GM12873 (cell line): ENCODE data around the gene FAM229A.

Experiments used
- TF ChIP-seq, protein P1 (sequence below): IDR thresholded peaks from 2 replicates; pipeline ENCODE4 v1.5.1; 2012; ENCODE audit warnings: low read depth, mild to moderate bottlenecking, moderate library complexity, low read length, control low read depth; ENCODE audit not compliant: insufficient read depth; ENCODE audit errors: missing control alignments

Gene FAM229A

DNA sequence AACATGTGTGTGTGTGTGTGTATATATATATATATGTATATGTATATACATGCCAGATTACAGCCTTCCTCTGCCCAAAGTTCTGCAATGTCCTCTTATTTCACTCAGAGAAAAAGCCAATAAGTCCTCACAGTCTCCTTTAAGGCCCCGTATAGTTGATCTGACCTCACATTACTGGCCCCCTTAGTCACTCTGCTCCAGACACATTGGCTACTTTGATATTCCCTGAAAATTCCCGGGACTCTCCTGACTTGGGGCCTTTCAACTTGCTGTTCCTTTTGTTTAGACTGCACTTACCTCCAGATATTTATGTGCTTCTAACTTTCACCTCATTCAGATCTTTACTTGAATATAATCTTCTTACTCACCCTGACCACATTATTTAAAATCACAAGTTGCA, 36.1 kb upstream of the FAM229A start:
- TF ChIP-seq, protein P1, sequence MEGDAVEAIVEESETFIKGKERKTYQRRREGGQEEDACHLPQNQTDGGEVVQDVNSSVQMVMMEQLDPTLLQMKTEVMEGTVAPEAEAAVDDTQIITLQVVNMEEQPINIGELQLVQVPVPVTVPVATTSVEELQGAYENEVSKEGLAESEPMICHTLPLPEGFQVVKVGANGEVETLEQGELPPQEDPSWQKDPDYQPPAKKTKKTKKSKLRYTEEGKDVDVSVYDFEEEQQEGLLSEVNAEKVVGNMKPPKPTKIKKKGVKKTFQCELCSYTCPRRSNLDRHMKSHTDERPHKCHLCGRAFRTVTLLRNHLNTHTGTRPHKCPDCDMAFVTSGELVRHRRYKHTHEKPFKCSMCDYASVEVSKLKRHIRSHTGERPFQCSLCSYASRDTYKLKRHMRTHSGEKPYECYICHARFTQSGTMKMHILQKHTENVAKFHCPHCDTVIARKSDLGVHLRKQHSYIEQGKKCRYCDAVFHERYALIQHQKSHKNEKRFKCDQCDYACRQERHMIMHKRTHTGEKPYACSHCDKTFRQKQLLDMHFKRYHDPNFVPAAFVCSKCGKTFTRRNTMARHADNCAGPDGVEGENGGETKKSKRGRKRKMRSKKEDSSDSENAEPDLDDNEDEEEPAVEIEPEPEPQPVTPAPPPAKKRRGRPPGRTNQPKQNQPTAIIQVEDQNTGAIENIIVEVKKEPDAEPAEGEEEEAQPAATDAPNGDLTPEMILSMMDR = no peak

DNA sequence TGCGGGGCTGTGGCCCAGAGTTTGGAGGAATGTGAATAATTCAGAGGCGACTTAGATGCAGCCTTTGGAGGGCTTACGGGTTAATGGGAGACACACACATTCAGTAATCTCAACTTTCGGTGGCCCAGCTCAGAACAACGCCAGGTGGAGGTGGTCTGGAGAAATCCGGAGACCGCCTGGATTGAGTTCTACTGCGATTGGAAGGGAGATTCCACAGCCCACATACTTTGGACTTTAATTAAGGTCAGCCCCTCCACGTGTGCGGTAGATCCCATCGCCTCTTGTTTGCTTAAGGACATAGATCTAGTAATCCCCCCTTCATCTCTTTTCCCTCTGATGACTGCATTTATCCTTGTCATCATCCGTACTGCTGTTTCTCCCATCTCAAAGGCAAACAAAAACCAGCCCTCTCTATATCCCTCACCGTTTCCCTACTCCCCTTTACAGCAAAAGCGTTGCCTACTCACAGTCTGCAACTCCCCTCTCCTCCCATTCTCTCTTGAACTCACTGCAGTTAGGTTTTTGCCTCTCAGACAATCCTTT, 32.7 kb upstream of the FAM229A start:
- TF ChIP-seq, protein P1 = no peak

DNA sequence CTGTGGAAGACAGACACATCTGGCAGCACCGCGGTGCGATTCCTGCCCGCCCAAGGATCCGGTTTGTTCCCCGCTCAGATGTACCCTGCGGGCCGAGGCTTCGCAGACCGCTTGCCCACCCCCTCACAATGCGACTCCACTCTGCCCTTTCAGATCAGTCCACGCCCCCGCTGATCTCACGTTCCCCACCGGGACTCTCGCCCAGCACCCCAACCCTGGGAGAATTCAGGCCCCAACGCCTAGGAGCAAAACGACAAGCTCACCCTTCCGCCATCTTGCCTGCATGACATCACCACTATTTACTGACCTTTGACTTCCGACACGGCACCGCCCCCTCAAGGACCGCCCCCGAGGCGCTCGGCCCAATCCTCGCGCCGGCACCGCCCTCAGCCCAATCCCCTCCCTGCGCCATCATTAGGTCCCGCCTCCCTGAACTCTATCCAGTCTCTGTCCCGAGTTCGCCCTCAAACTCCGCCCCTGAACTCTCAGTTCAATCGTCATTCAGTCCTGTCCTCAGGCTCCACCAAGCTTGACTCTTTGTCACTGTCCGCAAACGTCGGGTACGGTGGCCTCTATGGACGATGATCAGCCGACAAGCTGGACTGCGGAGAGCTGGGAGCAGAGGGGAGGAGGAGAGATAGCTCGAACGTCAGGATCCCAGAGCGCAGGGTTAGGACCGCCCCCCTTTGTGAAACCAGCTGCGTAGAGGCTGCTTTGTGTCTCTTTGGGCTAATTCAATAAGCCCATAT, 32.0 kb upstream of the FAM229A start, which contains the start of gene BSDC1:
Gene BSDC1, minus strand, starts transcription at position 301 of the 749 bp plus-strand sequence. Its CDS starts 27 bp downstream, at position 274.
- TF ChIP-seq, protein P1 = no peak

DNA sequence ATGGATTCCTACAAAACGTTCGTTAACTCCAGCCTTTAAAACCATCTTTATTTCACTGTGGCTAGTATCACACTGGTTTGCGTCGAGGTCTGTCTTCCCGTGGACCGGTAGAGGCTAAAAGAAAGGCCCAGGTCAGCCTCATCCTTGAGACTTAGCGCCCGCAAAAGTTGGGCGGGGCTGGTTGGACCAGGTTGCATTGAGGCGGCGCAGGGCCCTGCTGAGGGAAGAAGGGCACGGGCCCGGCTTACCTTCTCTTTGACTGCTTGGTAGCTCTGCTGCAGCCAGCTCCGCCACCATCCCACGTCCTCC, 31.5 kb upstream of the FAM229A start:
- TF ChIP-seq, protein P1 = no peak

DNA sequence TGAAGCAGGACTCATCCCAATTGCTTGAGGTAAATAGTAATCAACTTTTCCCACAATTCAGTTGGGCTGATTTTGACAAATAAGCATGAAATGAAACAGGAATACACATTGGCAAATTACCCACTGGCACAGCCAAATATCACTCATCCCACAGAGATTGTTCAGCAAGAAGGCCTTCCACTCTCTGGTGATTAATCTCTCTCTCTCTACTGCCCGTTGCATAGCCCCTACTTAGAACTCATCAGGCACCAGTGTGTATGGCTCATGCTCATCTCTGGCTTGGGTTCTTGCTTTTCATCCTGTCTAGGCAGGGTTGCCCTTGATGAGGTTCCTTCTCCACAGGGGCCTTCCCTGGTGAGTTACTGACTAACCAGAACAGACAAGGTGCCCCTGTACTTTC, 30.9 kb upstream of the FAM229A start:
- TF ChIP-seq, protein P1 = no peak

DNA sequence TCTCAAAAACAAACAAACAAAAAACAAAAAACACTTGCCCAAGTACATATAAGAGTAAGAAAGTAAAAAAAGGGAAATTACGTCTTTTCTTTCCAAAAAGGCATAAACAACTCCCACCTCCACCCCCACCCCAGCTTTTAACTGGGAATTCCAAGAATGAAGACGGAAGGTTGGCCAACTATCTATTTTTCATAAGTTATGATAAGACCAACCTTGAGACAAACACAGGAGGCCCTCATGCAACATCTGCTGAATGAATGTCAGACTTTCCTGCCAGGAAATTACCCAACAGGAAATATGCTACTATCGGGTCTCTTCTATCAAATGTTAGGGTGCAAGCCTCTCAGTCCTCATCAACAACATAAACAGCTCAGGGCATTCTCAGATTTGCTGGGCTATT, 30.0 kb upstream of the FAM229A start:
- TF ChIP-seq, protein P1 = no peak

DNA sequence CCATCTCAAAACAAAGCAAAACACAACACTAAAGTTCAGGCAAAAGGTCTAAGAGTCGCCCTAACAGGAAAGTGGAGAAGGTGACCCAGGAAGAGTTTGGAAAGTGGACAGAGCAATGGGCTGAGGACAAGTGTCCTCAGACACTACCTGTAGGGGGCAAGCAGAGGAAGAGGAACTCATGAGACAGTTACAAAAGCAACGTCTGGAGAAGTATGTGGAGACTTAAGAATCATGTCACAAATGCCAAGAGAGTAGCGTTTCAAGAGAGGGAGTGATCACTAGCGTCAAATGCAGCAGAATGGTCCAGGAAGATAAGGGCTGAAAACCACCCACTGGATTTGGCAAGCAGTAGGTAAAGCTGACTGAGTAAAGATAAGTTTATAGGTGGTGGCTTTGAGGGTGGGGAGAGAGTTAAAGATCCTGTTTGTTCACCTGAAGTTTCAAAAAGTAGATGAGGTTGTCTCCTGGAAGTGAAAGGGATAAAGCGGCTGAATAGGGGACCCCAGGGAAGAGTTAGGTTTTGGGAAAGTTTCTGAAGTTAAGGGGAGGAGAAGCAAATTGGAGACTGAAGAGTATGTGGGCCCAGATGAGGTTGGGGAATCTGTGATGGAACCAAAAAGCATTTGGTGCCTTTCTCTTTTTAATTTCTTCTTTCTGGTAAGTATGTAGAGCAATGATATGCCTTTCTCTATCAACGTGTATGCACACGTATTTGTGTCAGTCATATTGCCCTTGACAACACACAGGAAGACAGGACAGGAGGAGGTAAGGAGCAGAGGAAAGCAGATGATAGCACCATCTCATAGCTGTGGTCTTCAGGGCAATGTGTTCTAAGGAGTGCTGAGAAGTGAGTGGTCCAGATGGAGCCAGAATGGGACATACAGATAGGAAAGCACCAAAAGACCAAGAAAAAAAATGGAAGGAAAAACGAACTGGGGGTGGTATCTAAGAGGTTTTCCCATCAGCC, 28.9 kb upstream of the FAM229A start:
- TF ChIP-seq, protein P1 = no peak
